GM12878 (cell line): Measurements from ENCODE around the gene CZIB. TPM values are rescaled to one million over a fixed set of nuclear protein-coding genes. Genes with fewer than 3 reads are reported as not detected.

ENCODE experiments used
- ATAC-seq: fragments of 200-7000 bp; cut with Tn5 transposase; 3 replicates; pipeline ENCODE4 v1.9.1; 2020; ENCODE audit warnings: mild to moderate bottlenecking, moderate library complexity
- BruUV-seq: library from RNA; stranded (reverse); fragments of 400-500 nt; replicated peaks from 2 replicates; lab custom pipeline; 2021; lab: Mats Ljungman, UMichigan
- CTCF ChIA-PET: fragments of 300-600 bp; sonication (Branson Sonifier 250); formaldehyde crosslinking; extraction: SDS; loops from one replicate; lab custom pipeline; 2021; ENCODE audit warnings: inconsistent platforms; lab: Yijun Ruan, JAX
- POLR2A ChIA-PET: fragments of 350-600 bp; formaldehyde crosslinking; extraction: SDS; loops from one replicate; lab custom pipeline; 2021; ENCODE audit warnings: inconsistent platforms; lab: Charles Lee
- RAD21 ChIA-PET: fragments of 300-600 bp; sonication (Branson Sonifier 250); formaldehyde crosslinking; loops from one replicate; lab custom pipeline; 2023; ENCODE audit warnings: antibody characterized with exemption; ENCODE audit not compliant: unreplicated experiment; lab: Charles Lee
- SMC1A ChIA-PET: fragments of 300-600 bp; sonication (Branson Sonifier 250); formaldehyde crosslinking; loops from one replicate; lab custom pipeline; 2023; ENCODE audit not compliant: unreplicated experiment, uncharacterized antibody; lab: Charles Lee
- DNase-seq: peaks from one replicate; pipeline ENCODE4 v3.0.0-alpha.2; 2011; ENCODE audit warnings: low read depth, low spot score
- FAIRE-seq: peaks from 3 replicates; lab custom pipeline; 2011; peaks lifted over from hg19 to GRCh38; lab: Jason Lieb, UNC
- H2AFZ ChIP-seq: 2 replicates; pipeline ENCODE4 v1.6.0; 2011; ENCODE audit warnings: low read depth, low read length, control low read depth; ENCODE audit not compliant: control insufficient read depth
- H3K27ac ChIP-seq: 2 replicates; pipeline ENCODE4 v1.5.1; 2011; ENCODE audit warnings: control low read depth; ENCODE audit not compliant: control insufficient read depth, insufficient read depth
- H3K27me3 ChIP-seq, 2 experiments: replicated peaks in 1 of 2; 2 replicates each; pipeline versions ENCODE4 v1.6.0 to v1.6.1; 2011; ENCODE audit warnings: low read length in 1 of 2; ENCODE audit not compliant: control insufficient read depth in 2 of 2, insufficient read depth in 2 of 2
- H3K36me3 ChIP-seq, 2 experiments: 2 replicates each; pipeline ENCODE4 v1.5.1; 2011; ENCODE audit warnings: low read length in 1 of 2; ENCODE audit not compliant: control insufficient read depth in 2 of 2, insufficient read depth in 2 of 2
- H3K4me1 ChIP-seq: 2 replicates; pipeline ENCODE4 v1.6.1; 2011; ENCODE audit warnings: mild to moderate bottlenecking, low read length, moderate library complexity, mixed read lengths; ENCODE audit not compliant: control insufficient read depth, insufficient read depth
- H3K4me2 ChIP-seq: 2 replicates; pipeline ENCODE4 v1.6.0; 2011; ENCODE audit warnings: control low read depth; ENCODE audit not compliant: control insufficient read depth, insufficient read depth
- H3K4me3 ChIP-seq: fragments of 200-600 bp; sonication (generic); 2 replicates; pipeline ENCODE4 v1.5.1; 2016
- H3K79me2 ChIP-seq: 2 replicates; pipeline ENCODE4 v1.6.0; 2011; ENCODE audit warnings: low read length; ENCODE audit not compliant: control insufficient read depth, insufficient read depth
- H3K9ac ChIP-seq: 2 replicates; pipeline ENCODE4 v1.8.0; 2011; ENCODE audit warnings: low read length, control low read depth, mixed read lengths; ENCODE audit not compliant: control insufficient read depth, insufficient read depth
- H3K9me3 ChIP-seq: replicated peaks from 3 replicates; pipeline ENCODE4 v1.5.1; 2011; ENCODE audit warnings: mild to moderate bottlenecking, low read length; ENCODE audit not compliant: control insufficient read depth, insufficient read depth
- H4K20me1 ChIP-seq: 2 replicates; pipeline ENCODE4 v1.6.0; 2011; ENCODE audit not compliant: control insufficient read depth, insufficient read depth
- FOXK2 ChIP-seq: fragments of 450-650 bp; IDR thresholded peaks from 2 replicates; pipeline ENCODE4 v1.6.1; 2017; ENCODE audit warnings: mild to moderate bottlenecking, moderate library complexity
- HDAC2 ChIP-seq: fragments of 200-600 bp; sonication (generic); IDR thresholded peaks from 2 replicates; pipeline ENCODE4 v1.6.1; 2017
- JUNB ChIP-seq: IDR thresholded peaks from 2 replicates; pipeline ENCODE4 v1.6.1; 2016; ENCODE audit warnings: antibody characterized with exemption, mild to moderate bottlenecking
- KLF5 ChIP-seq: fragments of 450-650 bp; IDR thresholded peaks from 2 replicates; pipeline ENCODE4 v1.6.1; 2014; ENCODE audit warnings: mild to moderate bottlenecking; ENCODE audit not compliant: partially characterized antibody
- MYB ChIP-seq: fragments of 150-350 bp; IDR thresholded peaks from 2 replicates; pipeline ENCODE4 v1.6.1; 2014; ENCODE audit warnings: mild to moderate bottlenecking, low read depth, low read length, borderline replicate concordance
- PAX5 ChIP-seq: IDR thresholded peaks from 2 replicates; pipeline ENCODE4 v1.6.1; 2011; ENCODE audit warnings: low read depth, low read length, borderline replicate concordance
- RCOR1 ChIP-seq: conservative IDR thresholded peaks from 2 replicates; pipeline ENCODE4 v1.6.1; 2012; ENCODE audit warnings: low read depth, low read length, improper control_type of control experiment
- SIX5 ChIP-seq: IDR thresholded peaks from 2 replicates; pipeline ENCODE4 v1.6.1; 2011; ENCODE audit warnings: mild to moderate bottlenecking, low read depth, low read length, moderate library complexity; ENCODE audit not compliant: severe bottlenecking
- SRF ChIP-seq, 2 experiments: IDR thresholded peaks; 2 replicates each; pipeline ENCODE4 v1.6.1; 2011; ENCODE audit warnings: low read depth in 2 of 2, low read length in 2 of 2, mild to moderate bottlenecking in 1 of 2, moderate library complexity in 1 of 2
- TBL1XR1 ChIP-seq: IDR thresholded peaks from 2 replicates; pipeline ENCODE4 v1.6.1; 2012; ENCODE audit warnings: low read depth, low read length, improper control_type of control experiment
- ZNF217 ChIP-seq: fragments of 450-650 bp; IDR thresholded peaks from 2 replicates; pipeline ENCODE4 v1.6.1; 2017; ENCODE audit warnings: antibody characterized with exemption, mild to moderate bottlenecking
- ZNF24 ChIP-seq: fragments of 450-650 bp; IDR thresholded peaks from 2 replicates; pipeline ENCODE4 v1.6.1; 2017; ENCODE audit warnings: antibody characterized with exemption, mild to moderate bottlenecking
- ZNF622 ChIP-seq: fragments of 450-650 bp; IDR thresholded peaks from 2 replicates; pipeline ENCODE4 v1.6.1; 2017; ENCODE audit warnings: mild to moderate bottlenecking, inconsistent platforms
- ZSCAN29 ChIP-seq: fragments of 450-650 bp; IDR thresholded peaks from 2 replicates; pipeline ENCODE4 v1.6.1; 2017; ENCODE audit warnings: mild to moderate bottlenecking, moderate library complexity
- ZZZ3 ChIP-seq: IDR thresholded peaks from 2 replicates; pipeline ENCODE4 v1.6.1; 2011; ENCODE audit warnings: low read depth; ENCODE audit not compliant: control insufficient read depth, insufficient read length
- WGBS: methylation state at CpG from one replicate; pipeline ENCODE4 v1.1.6; 2016; ENCODE audit warnings: low lambda C conversion rate; ENCODE audit not compliant: insufficient replicate concordance, insufficient coverage; ENCODE audit errors: missing lambda C conversion rate; 5-methylcytosine and 5-hydroxymethylcytosine counted together
- in situ Hi-C: fragments of 300-500 bp; cut with MboI; formaldehyde crosslinking; loops from 9 replicates; pipeline ENCODE4 v1.14.3; 2018; ENCODE audit warnings: mixed read lengths
- intact Hi-C: fragments of 100-400 bp; cut with micrococcal nuclease; formaldehyde crosslinking; loops from one replicate; pipeline ENCODE4 v1.14.2; 2022; ENCODE audit not compliant: unreplicated experiment
- polyA plus RNA-seq, 11 experiments: library from polyadenylated mRNA; depleted of rRNA in 4 of 11; unstranded in 6 of 11; stranded (reverse) in 5 of 11; fragments of >200 nt; fragmentation: Nextera tagmentation in 4 of 11; fragmentation: Illumina TruSeq in 1 of 11; extraction: Ambion mirVana in 4 of 11; extraction: Trizol in 1 of 11; gene quantifications; 1 replicate in 1 of 11; 2 replicates in 10 of 11; pipeline versions ENCODE4 v1.2.1 to v1.2.3, GENCODE V29; 2011 to 2016; ENCODE audit warnings: inconsistent platforms in 2 of 11, missing spikeins in 2 of 11, low read depth in 1 of 11
- total RNA-seq, 4 experiments: library from RNA; depleted of rRNA in 3 of 4; stranded (reverse); fragments of >200 nt in 3 of 4; fragmentation: Illumina TruSeq in 1 of 4; extraction: Trizol in 1 of 4; gene quantifications; 2 replicates each; pipeline versions ENCODE4 v1.2.1 to v1.2.3, GENCODE V29; 2013 to 2021
- TF ChIP-seq, protein P1 (sequence below): fragments of 450-650 bp; formaldehyde crosslinking; IDR thresholded peaks from 2 replicates; pipeline ENCODE4 v1.4.0; 2022; ENCODE audit warnings: mild to moderate bottlenecking, moderate library complexity
- TF ChIP-seq, protein P2 (sequence below): fragments of 450-650 bp; IDR thresholded peaks from 2 replicates; pipeline ENCODE4 v1.6.1; 2014; ENCODE audit warnings: mild to moderate bottlenecking

CZIB gene
- total and polyA plus RNA-seq, 10 of the 15 experiments (the other 5 are each of a cell fraction or from before 2014, with no cell fraction given) = 36.1 to 68.3 (median 50.4) TPM

DNA sequence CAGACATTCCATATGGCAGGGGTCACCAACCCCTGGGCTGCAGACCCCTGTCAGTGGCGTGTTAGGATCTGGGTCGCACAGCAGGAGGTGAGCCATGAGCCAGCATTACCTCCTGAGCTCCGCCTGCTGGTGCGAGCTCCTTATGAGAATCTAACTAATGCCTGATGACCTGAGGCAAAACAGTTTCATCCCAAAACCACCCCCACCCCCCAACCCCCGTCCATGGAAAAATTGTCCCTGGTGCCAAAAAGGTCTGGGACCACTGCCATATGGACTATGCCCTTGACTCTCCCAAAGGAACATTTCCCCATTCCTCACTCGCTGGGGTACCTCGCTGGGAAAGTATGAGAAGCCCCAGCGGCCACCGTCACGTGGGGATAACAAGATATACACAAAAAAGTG is 30.2 kb downstream of the CZIB start (continued):
- TF ChIP-seq, protein P1, sequence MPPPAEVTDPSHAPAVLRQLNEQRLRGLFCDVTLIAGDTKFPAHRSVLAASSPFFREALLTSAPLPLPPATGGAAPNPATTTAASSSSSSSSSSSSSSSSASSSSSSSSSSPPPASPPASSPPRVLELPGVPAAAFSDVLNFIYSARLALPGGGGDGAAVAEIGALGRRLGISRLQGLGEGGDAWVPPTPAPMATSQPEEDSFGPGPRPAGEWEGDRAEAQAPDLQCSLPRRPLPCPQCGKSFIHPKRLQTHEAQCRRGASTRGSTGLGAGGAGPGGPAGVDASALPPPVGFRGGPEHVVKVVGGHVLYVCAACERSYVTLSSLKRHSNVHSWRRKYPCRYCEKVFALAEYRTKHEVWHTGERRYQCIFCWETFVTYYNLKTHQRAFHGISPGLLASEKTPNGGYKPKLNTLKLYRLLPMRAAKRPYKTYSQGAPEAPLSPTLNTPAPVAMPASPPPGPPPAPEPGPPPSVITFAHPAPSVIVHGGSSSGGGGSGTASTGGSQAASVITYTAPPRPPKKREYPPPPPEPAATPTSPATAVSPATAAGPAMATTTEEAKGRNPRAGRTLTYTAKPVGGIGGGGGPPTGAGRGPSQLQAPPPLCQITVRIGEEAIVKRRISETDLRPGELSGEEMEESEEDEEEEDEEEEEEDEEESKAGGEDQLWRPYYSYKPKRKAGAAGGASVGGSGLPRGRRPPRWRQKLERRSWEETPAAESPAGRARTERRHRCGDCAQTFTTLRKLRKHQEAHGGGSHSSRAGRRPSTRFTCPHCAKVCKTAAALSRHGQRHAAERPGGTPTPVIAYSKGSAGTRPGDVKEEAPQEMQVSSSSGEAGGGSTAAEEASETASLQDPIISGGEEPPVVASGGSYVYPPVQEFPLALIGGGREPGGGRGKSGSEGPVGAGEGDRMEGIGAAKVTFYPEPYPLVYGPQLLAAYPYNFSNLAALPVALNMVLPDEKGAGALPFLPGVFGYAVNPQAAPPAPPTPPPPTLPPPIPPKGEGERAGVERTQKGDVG = no peak
- TF ChIP-seq PAX5 (no peak), HDAC2 (no peak), ZNF24 (no peak)

DNA sequence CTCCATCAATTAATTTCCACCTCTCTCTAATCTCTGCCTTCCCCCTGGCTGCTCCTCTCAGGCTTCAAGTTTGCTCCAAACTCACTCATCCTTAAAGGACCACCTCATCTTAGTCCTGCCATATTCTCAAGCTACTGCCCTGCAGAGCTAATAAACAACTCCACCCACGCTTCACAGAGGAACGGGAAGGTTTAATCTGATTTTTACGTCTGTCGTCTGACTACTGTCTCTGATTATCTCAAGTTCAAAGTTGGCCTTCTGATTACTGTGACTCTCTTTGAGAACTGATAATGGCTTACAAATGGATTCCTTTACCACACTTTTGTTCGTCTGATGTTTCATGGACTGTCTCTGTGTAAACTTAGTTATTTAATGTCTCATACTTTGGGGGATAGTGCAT is 31.4 kb downstream of the CZIB start:
- CTCF ChIA-PET = interaction anchor here (3.5 kb wide), 1 partner anchor 8 kb away, joined by 16 read pairs; no protein-coding TSS in a partner anchor
- POLR2A ChIA-PET = no interaction called here

More for the DNA sequence above, 31.4 kb downstream of the CZIB start:
- in situ Hi-C loops (loop anchor here (5.0 to 25.0 kb wide), 2 partner anchors 277 to 487 kb away; partner anchors contain the start of gene ECHDC2), intact Hi-C loops (no loop called here)
- RAD21 ChIA-PET = no interaction called here
- no peak overlapping the region for H3K27ac ChIP-seq
- no peak overlapping the region for H3K4me2 ChIP-seq
- WGBS = 20% methylated on average over 5 of the region's 5 CpGs
- H4K20me1 ChIP-seq = no peaks in the 10 kb centered on the region
- ATAC-seq (no peak), FAIRE-seq (no peak), DNase-seq (no peak)
- H2AFZ ChIP-seq = no peak overlapping the region
- no peaks in the 10 kb centered on the region; a peak in 1 of 4 replicates for H3K27me3 ChIP-seq
- no peaks in the 10 kb centered on the region for H3K79me2 ChIP-seq
- H3K9me3 ChIP-seq = no peaks in the 10 kb centered on the region; the same call in 2 of the 3 replicates
- no peak overlapping the region for H3K9ac ChIP-seq
- SMC1A ChIA-PET = interaction anchor here (1.5 kb wide), 1 partner anchor 9 kb away, joined by 3 read pairs; no protein-coding TSS in a partner anchor
- no peaks in the 10 kb centered on the region for H3K36me3 ChIP-seq
- H3K4me3 ChIP-seq = no peak overlapping the region
- H3K4me1 ChIP-seq = no peaks in the 10 kb centered on the region
- no TSS peak for BruUV-seq
- TF ChIP-seq FOXK2 (no peak), SRF (IDR thresholded peaks at IDR 0.05; ENCODE audit: low read depth in 2 of 2, low read length in 2 of 2) (no peak), ZNF622 (no peak), ZSCAN29 (no peak), JUNB (no peak), RCOR1 (no peak), KLF5 (no peak), ZZZ3 (no peak), SIX5 (no peak), ZNF217 (no peak), TBL1XR1 (no peak), MYB (no peak)
- TF ChIP-seq, protein P2, sequence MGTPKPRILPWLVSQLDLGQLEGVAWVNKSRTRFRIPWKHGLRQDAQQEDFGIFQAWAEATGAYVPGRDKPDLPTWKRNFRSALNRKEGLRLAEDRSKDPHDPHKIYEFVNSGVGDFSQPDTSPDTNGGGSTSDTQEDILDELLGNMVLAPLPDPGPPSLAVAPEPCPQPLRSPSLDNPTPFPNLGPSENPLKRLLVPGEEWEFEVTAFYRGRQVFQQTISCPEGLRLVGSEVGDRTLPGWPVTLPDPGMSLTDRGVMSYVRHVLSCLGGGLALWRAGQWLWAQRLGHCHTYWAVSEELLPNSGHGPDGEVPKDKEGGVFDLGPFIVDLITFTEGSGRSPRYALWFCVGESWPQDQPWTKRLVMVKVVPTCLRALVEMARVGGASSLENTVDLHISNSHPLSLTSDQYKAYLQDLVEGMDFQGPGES = no peak
